Pulmonary artery endothelial cell (primary cell): ENCODE data around the gene RNASEH1. TPM values are rescaled to one million over a fixed set of nuclear protein-coding genes. Genes with fewer than 3 reads are reported as not detected.
A peak's percentile ranks its signal among the peaks of the same experiment; 100 is the strongest.

ENCODE experiments used
- DNase-seq: peaks from one replicate; pipeline ENCODE4 v3.0.0-alpha.2; 2011; ENCODE audit warnings: low read depth, low spot score
- total RNA-seq: library from RNA; depleted of rRNA; stranded (reverse); fragments of >200 nt; gene quantifications from 2 replicates; pipeline ENCODE4 v1.2.3, GENCODE V29; 2014

The RNASEH1 gene, protein sequence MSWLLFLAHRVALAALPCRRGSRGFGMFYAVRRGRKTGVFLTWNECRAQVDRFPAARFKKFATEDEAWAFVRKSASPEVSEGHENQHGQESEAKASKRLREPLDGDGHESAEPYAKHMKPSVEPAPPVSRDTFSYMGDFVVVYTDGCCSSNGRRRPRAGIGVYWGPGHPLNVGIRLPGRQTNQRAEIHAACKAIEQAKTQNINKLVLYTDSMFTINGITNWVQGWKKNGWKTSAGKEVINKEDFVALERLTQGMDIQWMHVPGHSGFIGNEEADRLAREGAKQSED
- total RNA-seq: 36.8 and 41.6 TPM in 2 replicates

DNA sequence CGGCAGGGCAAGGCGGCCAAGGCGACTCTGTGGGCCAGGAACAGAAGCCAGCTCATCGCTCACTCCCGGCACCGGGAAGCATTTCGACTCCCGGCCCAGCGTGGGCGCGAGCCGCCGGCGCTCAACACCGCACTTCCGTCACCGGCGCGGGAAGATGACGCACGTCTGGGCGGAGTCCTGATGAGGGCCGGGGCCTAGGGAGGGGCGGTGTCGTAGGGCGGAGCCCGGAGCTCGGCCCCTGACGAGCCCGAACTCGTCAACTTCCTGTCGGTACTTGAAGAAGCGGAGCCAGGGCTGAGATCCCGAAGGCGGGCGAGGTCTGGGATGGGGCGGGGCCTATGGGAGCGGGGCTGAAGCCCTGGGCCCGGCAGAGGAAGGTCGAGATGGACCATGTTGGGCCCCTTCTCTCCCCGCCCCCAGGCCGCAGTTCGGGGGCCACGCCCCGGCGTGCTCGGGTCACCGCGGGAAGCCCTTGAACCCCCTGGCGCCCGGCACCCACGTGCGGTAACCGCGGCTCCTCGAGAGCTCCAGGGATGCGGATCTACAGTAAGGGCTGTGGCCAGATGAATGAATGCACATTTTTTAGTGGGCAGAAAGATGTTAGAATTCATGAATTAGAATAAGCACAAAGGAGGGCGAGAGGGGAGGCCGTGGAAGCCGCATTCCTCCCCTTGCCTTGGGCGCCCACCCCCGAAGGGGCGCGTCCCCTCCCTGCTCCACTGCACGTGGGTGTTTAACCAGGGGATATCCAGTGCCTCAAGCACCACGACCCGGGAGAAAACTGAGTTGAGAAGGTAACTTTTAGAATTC, at the start of gene RNASEH1:
Gene RNASEH1, minus strand, starts transcription at position 129 of the 810 bp plus-strand sequence. Its CDS starts 73 bp downstream, at position 56.
- DNase-seq: peak; percentile 95

DNA sequence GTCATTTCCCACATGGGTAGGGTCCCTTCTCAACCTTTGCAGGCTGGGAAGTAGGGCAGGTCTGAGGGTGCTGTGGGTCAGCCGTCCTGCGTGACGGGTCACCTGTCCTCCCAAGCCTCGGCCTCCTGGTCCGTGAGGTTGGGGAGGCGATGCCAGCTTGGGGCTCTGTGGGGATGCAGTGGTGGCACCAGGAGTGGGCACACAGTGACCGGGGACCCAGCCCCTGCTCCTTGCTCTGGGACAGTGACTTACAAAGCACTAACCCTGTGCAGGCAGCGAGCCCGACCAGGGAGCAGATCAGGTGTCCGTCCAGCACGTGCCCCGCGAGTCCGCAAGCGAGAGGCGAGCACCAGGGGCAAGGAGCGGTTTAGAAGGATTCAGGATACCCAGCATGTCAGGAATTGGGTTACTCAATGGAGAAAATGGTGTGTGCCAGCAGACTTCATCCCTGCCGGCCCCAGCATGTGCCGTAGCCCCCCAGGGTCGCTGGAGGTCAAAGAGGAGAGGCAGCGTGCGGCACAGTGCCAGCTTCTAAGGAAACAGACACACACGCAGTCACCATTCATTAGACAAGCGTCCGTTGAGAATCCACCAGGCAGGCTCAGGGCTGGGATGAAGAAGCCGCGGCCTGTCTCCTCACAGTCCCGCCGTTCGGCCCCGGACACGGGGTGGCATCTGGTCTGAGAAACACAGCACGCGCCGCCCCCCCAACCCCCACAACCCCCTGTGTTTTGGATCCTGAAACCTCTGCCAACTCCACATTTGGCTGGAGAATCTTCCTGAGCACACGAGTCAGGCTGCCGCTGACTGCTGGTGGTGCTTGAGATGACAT, 48.5 kb upstream of the RNASEH1 start:
- DNase-seq: no peak

DNA sequence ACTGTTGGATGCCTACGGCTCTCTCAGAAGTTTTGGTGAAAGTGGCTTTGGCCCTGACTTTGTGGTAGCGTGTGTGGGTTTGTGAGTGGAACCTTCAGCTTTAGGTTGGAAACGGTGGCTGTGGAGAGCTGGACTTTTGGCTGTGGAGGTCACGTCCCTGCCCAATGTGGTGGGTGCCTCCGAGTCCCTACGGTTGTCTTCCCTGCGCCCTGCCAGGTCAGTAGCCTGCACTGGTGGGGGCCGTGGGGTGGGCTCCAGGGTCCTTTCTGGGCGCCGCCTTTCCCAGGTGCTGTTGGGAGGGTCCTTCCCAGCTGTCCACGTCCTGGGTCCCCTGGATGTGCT, 47.9 kb upstream of the RNASEH1 start:
- no peak for DNase-seq

DNA sequence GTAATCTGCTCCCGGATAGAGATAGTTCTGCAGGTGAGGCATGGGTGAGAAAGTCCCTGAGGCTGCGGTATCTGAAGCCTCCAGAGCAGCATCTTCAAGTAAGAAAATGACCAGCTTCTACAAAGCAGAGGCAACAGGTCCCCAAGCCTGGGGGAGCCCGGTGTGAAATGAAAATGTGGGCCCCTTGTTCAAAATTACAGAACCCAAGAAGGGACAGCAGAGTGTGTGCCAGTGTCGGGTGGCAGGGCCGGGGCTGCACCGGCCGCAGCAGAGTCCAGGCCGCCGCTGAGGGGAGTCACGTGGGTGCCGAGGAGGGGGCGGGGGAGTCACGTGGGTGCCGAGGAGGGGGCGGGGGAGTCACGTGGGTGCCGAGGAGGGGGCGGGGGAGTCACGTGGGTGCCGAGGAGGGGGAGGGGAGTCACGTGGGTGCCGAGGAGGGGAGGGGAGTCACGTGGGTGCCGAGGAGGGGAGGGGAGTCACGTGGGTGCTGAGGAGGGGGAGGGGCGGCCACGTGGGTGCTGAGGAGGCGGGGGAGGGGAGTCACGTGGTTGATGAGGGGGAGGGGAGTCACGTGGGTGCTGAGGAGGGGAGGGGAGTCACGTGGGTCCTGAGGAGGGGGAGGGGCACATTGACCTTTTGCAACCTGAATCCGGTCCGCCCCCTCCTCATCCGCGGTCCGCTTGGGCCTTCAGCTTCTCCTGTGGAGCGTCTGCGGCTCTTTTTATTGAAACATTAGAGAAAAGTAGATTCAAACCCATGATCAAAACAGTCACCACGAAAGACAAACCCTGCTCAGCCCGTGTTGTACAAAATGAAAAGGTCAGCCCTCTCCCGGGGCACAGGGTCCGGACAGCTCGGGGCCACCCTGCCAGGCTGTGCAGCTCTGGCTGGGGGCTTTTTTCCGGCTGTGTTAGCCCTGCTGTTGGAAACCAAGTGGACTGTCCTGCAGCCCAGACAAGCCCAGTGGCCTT, 47.1 kb upstream of the RNASEH1 start:
- DNase-seq: no peak

DNA sequence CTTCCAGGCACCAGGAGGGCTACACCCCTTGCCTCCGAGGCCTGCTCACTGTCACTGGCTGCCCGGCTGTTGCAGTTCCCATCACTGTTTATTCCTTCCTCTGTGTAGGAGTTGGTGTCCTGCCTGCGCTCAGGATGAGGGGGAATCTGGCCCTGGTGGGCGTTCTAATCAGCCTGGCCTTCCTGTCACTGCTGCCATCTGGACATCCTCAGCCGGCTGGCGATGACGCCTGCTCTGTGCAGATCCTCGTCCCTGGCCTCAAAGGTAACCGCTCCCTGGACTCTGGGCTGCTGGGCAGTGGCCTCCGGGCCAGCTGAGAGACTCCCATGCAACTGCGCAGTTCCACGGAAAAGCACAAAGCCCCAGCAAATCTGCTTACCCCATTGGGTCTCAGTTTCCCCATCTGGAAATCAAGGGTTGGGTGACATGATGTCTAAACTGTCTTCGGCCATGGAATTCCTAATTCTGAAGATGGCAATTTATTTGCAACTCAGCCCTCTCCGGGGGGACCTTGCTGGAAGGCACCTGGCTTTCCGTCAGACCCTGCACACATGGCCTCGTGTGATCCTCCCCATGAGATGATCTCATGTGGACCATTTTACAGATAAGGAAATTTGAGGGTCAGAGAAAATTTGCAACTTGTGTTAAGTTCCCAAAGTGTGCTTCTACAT, 46.2 kb upstream of the RNASEH1 start:
- DNase-seq: no peak

DNA sequence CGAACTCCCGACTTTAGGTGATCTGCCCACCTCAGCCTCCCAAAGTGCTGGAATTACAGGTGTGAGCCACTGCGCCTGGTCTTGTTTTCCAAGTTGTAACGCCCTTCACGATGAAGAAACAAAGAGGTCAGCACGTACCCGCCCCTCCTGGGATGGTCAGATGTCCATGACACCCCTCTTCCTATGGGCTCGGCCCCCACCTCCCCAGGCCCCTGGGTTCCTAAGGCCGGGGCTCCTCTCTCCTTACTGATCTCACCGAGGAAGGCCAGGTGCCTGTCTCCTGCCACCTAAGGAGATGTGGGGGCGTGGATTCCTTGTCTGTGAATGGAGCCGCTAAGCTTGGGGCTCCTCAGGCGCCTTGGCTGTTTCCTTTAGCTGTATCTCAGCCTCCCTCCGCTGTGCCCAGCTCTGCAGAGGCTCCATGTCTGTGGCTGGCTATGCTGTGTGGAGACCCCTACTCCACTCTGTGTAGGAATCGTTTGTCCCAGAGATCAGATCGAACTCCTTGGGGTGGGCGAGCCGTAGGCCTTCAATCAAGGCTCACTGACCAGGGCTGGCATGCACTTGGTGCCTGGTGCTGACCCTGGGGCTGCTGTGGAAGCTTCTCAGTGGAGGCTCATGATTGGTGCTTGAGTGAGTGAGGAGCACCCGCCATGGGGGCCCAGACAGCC, 45.5 kb upstream of the RNASEH1 start:
- no peak for DNase-seq

DNA sequence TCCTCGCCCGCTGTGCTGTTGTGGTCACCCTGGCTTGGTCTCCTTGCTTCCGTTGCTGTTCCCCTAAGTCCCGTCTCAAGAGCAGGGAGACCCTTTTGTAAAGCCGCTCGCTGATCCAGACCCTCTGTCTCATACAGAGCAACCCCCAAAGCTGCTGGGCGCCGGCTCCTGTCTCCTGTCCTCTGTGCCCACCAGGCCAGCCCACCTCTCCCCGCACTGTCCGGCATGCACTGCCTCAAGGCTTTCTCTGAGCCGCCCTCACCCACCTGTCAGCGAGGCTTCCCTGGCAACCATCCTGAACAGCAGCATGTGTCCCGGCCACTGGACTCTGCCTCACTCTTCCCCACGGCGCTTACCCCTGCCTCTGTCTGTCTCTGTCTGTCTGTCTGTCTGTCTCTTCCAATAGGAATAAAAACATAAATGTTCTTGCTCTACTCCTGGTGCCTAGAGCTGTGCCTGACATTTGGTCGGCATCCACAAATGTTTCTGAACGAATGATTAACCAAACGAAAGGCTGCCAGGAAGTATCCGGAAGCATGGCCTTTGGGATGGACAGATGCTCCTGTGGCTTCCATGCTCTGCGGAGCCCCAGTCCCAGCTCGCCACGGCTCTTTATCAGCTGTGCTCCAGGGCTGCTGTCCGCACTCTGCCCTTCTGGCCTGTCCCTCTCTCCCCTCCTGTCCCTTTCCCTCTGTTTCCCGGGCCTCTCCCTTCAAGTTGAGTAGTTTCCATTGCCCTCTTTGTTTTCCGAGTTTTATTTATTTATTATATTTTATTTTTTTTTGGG, 44.6 kb upstream of the RNASEH1 start:
- DNase-seq: no peak

DNA sequence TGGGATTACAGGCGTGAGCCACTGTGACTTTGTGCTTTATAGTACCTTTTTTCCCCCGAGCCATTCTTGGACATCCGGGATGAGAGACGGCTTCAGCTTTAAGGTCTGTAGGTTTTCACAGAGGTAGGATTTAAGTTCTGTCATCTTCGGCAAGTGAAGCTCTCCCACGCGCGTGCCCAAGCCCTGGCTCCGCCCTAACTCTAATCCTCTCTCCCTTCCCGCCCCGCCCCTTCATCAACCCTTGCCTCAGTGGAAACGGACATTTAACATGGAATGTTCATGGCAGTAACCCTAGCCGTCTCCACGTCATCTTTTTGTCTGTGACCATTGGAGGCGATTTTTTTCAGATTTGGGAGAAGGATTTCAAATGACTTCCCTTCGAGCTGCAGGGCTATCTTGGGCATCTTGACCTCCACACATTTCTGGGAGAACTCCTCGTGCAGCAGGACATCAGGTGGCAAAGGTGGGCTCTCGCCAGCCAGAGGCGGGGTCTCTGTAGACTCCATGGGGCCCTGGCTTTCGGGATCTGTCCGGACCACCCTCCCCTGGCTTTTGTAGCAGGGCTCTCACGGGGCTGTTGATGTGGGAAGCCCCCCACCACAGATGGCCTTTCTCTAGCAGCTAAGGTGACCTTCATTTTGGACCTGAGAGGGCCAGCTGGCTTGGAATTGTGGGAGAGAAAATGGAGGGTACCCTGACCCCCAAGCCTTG, 43.6 kb upstream of the RNASEH1 start:
- no peak for DNase-seq

DNA sequence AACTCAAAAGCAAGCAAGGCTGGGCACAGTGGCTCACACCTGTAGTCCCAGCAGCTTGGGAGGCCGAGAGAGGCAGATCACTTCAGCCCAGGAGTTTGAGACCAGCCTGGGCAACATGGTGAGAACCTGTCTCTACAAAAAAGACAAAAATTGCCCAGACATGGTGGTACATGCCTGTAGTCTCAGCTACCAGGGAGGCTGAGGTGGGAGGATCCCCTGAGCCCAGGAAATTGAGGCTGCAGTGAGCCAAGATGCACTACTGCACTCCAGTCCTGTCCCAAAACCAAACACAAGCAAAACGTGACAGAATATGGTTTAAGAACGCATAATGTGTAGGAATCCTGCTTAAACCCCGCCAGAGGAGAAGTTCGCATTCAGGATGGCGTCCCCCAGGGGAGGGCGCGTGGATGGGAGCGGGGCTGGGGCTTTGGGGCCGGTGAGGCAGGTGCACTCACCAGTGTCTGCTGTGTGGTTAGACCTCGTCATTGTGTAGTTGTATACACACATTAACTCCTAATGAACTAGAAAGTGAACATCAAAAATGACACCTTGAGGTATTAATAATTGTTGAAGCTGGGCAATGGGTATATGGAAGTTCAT, 42.2 kb upstream of the RNASEH1 start:
- DNase-seq: no peak

DNA sequence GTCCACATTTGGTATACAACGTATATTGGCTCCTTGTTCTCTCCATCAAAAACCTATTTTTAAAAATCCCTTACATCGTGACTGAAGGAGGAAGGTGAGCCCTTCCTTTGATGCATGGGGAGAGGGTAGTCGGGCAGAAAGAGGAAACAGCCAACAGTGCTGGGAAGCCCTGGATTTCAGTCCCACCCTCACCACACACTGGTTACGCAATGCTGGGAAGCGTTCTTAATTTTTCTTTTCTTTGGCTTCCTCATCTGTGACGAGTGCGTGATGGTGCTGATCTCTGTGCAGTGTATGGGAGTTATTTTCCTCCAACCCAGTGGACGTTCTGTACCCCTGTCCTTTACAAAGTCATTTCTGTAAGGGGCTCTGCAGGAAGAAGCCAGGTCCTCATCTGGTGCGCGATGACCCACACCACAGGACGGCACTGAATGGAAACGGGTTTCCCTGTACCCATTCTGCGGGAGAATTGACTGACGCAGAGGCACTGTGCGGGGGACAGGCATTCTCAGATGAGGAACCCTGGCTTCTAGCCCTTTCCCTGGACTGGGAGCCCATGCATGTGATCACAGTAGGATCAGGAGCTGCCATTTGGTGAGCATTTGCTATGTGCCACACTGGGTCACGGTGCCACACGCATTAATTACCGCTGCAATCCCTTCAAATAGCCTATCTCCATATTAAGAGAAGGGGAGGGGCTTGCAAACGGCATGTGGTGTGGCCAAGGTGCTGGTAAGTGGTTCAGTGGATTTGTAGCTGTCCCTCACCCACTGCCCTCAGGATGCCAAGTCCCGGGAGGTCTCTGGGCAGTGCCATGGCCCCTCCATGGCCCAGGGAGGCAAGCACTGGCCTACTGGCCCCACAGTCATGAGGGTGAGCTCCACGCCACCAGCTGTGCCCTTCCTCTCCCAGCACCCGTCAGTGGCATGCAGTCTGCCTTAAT, 41.0 kb upstream of the RNASEH1 start:
- no peak for DNase-seq

DNA sequence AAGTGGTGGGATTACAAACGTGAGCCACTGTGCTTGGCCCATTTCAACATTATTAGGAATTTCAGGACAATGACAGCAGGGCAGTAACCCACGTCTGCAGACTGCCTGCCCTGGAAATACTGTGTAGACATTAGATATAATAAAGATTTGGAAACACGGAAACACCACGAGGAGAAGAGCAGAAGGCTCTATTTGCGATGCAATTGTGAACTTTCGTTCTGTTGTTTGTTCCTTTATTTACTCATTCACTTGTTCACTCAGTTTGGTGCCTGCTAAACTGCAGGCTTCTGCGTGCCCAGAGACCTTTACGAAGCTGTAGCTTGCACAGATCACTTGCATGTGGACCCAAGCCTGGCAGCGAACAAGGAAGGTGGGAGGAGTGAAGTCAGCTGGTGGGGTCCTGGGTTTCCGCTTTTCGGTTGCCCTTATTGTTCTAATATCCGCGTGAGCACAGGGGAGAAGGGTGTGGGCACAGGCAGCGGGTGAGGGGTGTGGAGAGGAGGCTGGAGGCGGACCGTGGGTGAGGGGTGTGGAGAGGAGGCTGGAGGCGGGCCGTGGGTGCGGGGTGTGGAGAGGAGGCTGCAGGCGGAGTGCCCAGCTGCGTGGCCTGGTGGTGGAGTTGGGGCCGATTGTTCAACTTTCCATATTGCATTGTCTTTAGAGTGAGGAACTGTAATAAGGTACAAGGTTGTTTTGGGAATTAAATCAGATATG, 40.2 kb upstream of the RNASEH1 start:
- no peak for DNase-seq

DNA sequence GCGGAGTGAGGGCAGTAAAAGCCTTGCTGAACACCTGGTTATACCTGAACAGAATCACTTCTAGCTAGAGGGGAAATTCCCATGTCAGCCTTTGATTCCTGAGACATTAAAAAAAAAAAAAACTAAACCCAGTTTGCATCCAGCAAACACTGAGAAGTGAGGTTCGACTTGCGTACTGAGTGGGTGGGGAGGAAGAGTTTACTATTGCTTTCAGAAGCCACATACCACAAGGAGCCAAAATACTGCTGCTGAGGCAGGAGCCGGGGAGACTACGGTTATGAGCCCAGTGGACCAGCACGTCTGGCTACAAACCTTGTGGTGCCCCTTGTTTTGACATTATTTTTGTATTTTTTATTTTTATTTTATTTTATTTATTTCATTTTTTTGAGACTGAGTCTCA, 39.4 kb upstream of the RNASEH1 start:
- no peak for DNase-seq

DNA sequence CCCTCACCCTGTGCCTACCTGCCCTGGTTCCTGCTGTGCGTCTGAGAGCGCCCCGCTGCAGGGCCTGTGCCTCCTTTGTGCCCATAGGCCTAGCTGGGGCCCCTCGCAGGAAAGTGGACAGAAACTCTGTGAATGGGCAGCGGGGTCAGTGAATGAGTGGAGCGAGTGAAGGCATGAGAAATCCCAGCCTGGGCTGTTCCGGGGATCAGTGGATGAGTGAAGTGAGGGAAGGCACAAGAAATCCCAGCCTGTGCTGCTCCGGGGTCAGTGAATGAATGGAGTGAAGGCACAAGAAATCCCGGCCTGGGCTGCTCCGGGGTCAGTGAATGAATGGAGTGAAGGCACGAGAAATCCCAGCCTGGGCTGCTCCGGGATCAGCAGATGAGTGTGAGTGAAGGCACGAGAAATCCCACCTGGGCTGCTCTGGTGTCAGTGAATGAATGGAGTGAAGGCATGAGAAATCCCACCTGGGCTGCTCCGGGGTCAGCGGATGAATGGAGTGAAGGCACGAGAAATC, 38.8 kb upstream of the RNASEH1 start:
- DNase-seq: no peak

DNA sequence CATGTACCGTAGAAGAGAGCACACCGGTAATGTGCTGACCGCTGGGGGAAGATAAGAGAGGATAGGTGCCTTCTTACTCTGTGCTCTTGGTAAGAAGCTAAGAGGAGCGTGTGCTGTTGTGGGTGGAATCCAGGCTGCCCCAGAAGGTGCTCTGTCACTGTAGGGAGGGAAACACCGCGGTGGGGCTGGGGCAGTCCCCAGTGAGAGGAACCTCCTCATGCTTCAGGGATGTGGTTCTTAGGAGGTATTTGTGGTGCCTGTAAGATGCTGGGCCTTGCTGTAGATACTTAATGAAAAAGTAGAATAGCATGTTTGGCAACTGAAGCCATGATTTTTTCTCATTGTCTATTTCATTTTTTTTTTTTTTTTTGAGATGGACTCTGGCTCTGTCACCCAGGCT, 37.9 kb upstream of the RNASEH1 start:
- DNase-seq: no peak

DNA sequence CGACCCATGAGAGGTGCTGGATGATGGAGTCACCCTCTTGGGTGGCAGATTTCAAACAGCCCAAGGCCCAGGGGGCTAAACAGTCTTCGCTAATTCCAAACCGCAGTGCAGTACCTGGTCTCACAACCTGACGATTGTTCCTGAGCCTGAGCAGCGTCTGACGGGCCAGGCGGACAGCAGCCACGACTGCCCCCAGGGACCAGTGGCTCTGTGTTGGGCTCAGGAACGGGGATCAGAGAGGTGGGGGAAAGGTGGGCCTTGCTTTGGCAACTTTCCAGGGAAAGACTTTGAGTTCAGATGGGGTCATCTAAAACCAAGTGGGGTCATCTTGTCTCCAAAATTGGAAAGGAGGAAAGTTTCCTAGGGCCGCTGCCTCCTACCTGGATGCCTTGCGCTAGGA, 37.3 kb upstream of the RNASEH1 start:
- DNase-seq: no peak
